Mammary epithelial cell (primary cell): ENCODE data around the gene FRAS1.

Experiments used
- EZH2 ChIP-seq: IDR thresholded peaks from 2 replicates; pipeline ENCODE4 v1.6.1; 2012; ENCODE audit warnings: low read length, inconsistent platforms, borderline replicate concordance
- TF ChIP-seq, protein P1 (sequence below), 2 donors: IDR thresholded peaks in 1 of 2; conservative IDR thresholded peaks in 1 of 2; 2 replicates each; pipeline ENCODE4 v1.5.1; 2011 to 2012; ENCODE audit warnings: inconsistent platforms in 2 of 2, low read length in 2 of 2, mild to moderate bottlenecking in 2 of 2, control low read depth in 1 of 2, low read depth in 1 of 2; ENCODE audit not compliant: insufficient read depth in 1 of 2; ENCODE audit errors: extremely low read depth in 1 of 2

DNA sequence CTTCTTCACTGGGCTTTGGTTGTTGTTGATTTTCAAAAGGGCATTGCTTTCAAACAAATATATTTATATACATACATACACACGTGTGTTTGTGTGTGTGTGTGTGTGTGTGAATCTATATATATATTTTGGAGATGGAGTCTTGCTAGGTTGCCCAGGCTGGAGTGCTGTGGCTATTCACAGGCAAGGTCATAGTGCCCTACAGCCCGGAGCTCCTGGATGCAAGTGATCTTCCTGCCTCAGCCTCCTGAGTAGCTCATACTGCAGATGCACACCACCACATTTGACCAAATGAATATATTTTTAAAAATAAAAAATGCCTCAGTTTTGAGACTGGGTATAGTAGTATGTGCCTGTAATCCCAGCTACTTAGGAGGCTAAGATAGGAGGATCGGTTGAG, 34.4 kb downstream of the FRAS1 start:
- TF ChIP-seq EZH2: no peak
- TF ChIP-seq, protein P1, sequence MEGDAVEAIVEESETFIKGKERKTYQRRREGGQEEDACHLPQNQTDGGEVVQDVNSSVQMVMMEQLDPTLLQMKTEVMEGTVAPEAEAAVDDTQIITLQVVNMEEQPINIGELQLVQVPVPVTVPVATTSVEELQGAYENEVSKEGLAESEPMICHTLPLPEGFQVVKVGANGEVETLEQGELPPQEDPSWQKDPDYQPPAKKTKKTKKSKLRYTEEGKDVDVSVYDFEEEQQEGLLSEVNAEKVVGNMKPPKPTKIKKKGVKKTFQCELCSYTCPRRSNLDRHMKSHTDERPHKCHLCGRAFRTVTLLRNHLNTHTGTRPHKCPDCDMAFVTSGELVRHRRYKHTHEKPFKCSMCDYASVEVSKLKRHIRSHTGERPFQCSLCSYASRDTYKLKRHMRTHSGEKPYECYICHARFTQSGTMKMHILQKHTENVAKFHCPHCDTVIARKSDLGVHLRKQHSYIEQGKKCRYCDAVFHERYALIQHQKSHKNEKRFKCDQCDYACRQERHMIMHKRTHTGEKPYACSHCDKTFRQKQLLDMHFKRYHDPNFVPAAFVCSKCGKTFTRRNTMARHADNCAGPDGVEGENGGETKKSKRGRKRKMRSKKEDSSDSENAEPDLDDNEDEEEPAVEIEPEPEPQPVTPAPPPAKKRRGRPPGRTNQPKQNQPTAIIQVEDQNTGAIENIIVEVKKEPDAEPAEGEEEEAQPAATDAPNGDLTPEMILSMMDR (conservative IDR thresholded peaks at IDR 0.05 in 1 of 2, IDR thresholded peaks at IDR 0.05 in 1 of 2; ENCODE audit: extremely low read depth in 1 of 2, insufficient read depth in 1 of 2, low read depth in 1 of 2, low read length in 2 of 2): no peak
